Activated CD4-positive, alpha-beta memory T cell treated with anti-CD3 and anti-CD28 coated beads for 36 hours (primary cell): ENCODE measurements around the gene EHD1. TPM values are rescaled to one million over a fixed set of nuclear protein-coding genes. Genes with fewer than 3 reads are reported as not detected.
"Not testable (repeated sequence)": the region's sequence is repeated elsewhere in the genome, so short reads cannot be mapped to it uniquely, and the experiment has no call there.

Source experiments
- CTCF ChIA-PET: fragments of 350-600 bp; sonication (Branson Sonifier 250); formaldehyde crosslinking; loops from one replicate; lab custom pipeline; 2021; ENCODE audit warnings: antibody characterized with exemption, inconsistent platforms; lab: Charles Lee
- POLR2A ChIA-PET: fragments of 350-600 bp; sonication (Branson Sonifier 250); formaldehyde crosslinking; loops from one replicate; lab custom pipeline; 2021; ENCODE audit warnings: antibody characterized with exemption; lab: Charles Lee
- DNase-seq: peaks from one replicate; pipeline ENCODE4 v3.0.0-alpha.2; 2020
- H3K27ac Mint-ChIP-seq: one replicate; pipeline ENCODE4 v1.8.0; 2021; ENCODE audit warnings: mixed read lengths
- H3K27me3 Mint-ChIP-seq: one replicate; pipeline ENCODE4 v1.8.0; 2021; ENCODE audit warnings: mixed read lengths
- H3K36me3 Mint-ChIP-seq: one replicate; pipeline ENCODE4 v1.8.0; 2021; ENCODE audit warnings: mixed read lengths
- H3K4me1 Mint-ChIP-seq: one replicate; pipeline ENCODE4 v1.8.0; 2021; ENCODE audit warnings: low read depth, mixed read lengths
- H3K4me3 Mint-ChIP-seq: one replicate; pipeline ENCODE4 v1.8.0; 2021; ENCODE audit warnings: mild to moderate bottlenecking, mixed read lengths
- H3K9me3 Mint-ChIP-seq: one replicate; pipeline ENCODE4 v1.8.0; 2021; ENCODE audit warnings: mixed read lengths
- intact Hi-C: fragments of 100-400 bp; cut with micrococcal nuclease; formaldehyde crosslinking; loops from one replicate; pipeline ENCODE4 v1.15.1; 2023
- total RNA-seq, 2 experiments: library from RNA; stranded (reverse); gene quantifications; one replicate each; pipeline ENCODE4 v1.2.3, GENCODE V29; 2021

EHD1 gene
- total RNA-seq, 2 experiments from 2014 or later, result 103 to 113 TPM

DNA sequence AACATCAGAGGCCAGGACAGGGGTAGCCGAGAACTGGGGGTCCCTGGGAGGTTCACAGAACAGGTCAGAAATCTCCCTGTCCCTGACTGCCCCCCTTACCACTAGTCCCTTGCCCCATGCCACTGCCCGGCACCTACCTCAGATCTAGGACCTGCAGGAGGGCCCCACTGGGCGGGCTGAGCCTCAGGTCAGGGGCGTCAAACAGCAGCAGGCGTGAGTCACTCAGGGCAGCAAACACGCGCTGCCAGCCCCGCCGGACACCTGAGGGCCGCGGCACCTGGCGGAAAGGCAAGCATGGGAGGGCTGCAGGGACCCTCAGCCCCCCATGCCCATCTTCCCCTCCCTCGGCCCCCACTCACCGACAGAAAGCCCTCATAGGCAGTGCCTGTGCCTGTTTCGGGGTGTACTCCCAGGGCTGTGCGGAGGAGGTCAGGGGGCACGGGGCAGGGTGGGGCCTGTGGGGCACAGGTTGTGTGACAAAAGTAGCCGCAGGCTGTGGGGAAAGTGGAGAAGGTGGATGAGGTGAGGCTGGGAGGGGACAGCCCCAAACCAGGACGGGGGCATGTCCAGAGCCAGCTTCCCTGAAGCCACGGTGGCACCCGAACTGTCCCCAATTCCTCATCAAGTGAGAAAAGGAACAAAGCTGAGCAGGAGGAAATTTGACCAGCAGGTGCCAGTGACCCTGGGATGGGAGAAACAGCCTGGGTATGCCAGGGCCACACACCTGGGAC is 45.8 kb downstream of the EHD1 start:
- ChIA-PET POLR2A (no interaction called here), CTCF (no interaction called here)
- no peak for DNase-seq
- Mint-ChIP-seq H3K27me3 (no peaks in the 10 kb centered on the region), H3K36me3 (no peaks in the 10 kb centered on the region), H3K9me3 (no peaks in the 10 kb centered on the region), H3K4me1 (no peaks in the 10 kb centered on the region), H3K27ac (no peak overlapping the region), H3K4me3 (no peak overlapping the region)
- intact Hi-C loops, result no loop called here

DNA sequence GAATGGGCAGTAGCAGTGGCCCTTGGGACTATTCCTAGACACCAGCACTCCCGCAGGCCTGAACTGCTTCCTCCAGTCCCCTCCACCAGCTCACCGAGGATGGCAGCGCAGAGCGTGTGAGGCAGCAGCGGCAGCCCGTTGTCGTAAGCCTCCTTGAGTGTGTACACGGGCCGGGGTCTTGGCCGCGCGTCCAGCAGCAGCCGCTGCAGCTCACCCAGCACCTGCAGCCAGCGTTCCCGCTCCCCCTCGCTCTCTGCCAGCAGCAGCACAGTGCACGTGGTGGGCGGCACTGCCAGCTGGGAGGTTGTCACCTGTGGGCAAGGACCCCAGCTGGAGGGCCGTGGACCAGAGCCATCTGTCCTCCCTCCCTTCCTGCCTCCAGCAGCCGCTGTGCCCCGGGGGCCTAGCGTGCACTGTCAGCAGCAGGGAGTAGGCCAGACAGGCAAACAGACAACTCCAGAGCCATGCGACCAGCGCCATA is 47.0 kb downstream of the EHD1 start:
- no peaks in the 10 kb centered on the region for H3K9me3 Mint-ChIP-seq
- H3K4me1 Mint-ChIP-seq, result no peaks in the 10 kb centered on the region
- H3K36me3 Mint-ChIP-seq, result no peaks in the 10 kb centered on the region
- intact Hi-C loops, result no loop called here
- CTCF ChIA-PET, result no interaction called here
- no peak overlapping the region for H3K27ac Mint-ChIP-seq
- H3K4me3 Mint-ChIP-seq, result no peak overlapping the region
- POLR2A ChIA-PET, result no interaction called here
- no peak for DNase-seq
- H3K27me3 Mint-ChIP-seq, result no peaks in the 10 kb centered on the region

DNA sequence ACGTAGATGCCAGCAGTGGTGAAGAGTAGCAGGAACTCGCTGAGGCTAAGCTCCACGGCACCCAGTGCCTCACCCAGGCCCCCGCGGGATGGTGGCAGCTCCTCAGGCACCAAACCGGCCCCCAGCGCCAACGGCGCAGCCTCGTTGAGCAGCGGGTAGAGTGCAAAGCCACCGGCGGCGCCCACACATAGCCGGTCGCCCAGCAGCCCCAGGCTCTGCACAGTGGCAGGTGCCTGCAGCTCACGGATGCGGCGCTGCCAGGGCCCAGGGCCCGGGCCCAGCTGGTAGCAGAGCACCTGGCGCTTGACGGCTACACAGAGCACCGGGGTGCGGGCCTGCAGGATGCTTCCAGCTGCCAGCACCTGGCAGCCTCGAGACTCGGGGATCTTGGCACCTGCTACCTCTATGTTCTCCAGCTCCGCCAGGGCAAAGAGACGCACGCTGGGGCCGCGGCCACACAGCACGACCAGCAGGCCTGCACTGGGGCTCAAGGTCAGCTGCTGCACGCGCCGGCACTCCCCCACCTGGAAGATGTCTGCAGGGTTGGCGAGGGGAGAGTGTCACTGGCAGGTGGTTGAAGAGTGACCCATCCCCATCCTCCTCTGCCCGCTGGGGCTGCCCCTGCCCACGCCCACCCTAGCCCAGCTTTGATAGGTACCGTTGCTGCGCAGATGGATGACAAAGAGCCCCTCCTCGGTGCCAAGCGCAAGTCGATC is 48.7 kb downstream of the EHD1 start:
- no peak for DNase-seq
- no peaks in the 10 kb centered on the region for H3K4me1 Mint-ChIP-seq
- H3K9me3 Mint-ChIP-seq, result no peaks in the 10 kb centered on the region
- no peaks in the 10 kb centered on the region for H3K36me3 Mint-ChIP-seq
- no peak overlapping the region for H3K4me3 Mint-ChIP-seq
- POLR2A ChIA-PET, result no interaction called here
- intact Hi-C loops, result no loop called here
- H3K27ac Mint-ChIP-seq, result no peak overlapping the region
- no peaks in the 10 kb centered on the region for H3K27me3 Mint-ChIP-seq
- CTCF ChIA-PET, result no interaction called here

DNA sequence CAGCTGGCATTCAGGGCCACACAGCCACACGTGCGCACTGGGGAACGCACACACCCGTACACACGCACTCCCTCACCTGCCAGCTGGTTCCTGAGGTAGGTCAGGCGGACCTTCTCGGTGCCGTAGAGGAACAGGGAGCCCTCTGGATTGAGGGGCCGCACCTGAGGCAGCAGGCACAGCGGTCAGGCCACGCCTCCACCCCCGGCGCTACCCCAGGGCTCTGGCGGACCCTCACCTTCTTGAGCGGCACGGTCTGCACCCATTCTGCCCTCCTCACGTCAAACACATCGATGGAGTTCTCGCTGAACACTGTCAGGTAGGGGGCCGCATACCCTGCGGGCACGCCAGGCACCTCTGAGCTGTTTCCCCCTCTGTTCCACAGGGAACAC is 51.0 kb downstream of the EHD1 start:
- ChIA-PET CTCF (no interaction called here), POLR2A (no interaction called here)
- intact Hi-C loops, result no loop called here
- no peak for DNase-seq
- Mint-ChIP-seq H3K36me3 (no peaks in the 10 kb centered on the region), H3K9me3 (no peaks in the 10 kb centered on the region), H3K4me1 (no peaks in the 10 kb centered on the region), H3K4me3 (no peak overlapping the region), H3K27ac (no peak overlapping the region), H3K27me3 (no peaks in the 10 kb centered on the region)

- Mint-ChIP-seq H3K27me3 (no peaks in the 10 kb centered on the region), H3K36me3 (no peaks in the 10 kb centered on the region), H3K4me3 (no peak overlapping the region), H3K27ac (no peak overlapping the region), H3K9me3 (no peaks in the 10 kb centered on the region), H3K4me1 (no peaks in the 10 kb centered on the region)
- ChIA-PET POLR2A (no interaction called here), CTCF (no interaction called here)
- DNase-seq, result no peak
- intact Hi-C loops, result no loop called here
Observed at GRCh38 chr11:64826578-64827450, 51.6 kb downstream of the EHD1 start.

DNA sequence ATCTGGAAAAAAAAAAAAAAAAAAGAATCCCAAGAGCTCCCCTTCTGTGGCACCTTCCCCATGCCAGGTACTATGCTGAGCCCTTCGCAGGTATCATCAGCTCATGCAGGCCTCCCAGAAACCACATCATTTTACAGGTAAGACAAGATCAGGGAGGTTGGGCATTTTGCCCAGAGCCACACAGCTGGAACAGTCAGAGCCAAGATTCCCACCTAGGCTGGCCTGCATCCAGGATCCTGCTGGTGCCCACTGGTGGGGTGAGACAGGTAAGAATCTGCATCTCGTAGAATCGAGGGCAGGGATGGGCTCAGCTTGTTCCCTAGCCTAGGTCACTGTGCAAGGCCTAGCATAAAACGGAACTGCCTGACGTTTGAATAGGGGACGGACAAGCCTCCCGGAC is 52.4 kb downstream of the EHD1 start:
- no peaks in the 10 kb centered on the region for H3K36me3 Mint-ChIP-seq
- intact Hi-C loops, result no loop called here
- POLR2A ChIA-PET, result no interaction called here

DNA sequence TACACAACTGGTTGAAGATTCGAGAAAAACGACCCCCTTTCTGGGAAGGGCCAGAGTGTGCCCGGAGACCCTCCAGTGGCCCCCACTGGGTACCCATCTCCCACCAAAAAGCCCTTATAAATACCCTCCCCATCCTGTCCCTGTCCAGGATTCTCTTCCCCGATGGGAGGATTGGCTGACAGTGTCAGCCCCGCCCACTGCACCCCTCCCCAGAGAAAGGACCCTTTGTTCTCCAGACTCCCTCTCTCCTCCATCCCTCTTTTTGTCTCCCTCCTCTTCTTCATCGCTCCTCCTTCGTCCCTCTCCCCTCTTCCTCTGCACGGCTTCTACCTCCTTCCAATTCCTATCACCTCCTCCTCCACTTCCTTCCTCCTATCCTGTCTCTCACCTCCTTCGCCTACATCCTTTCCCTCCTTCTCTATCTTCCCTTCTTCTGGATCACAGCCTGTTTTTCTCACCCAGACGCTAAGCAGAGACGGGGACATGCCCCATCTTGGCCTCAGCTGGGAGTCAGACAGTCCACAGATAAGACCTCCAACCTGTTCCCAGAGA is 54.8 kb downstream of the EHD1 start:
- H3K4me1 Mint-ChIP-seq, result no peaks in the 10 kb centered on the region
- no peaks in the 10 kb centered on the region for H3K27me3 Mint-ChIP-seq
- ChIA-PET POLR2A (no interaction called here), CTCF (no interaction called here)
- H3K27ac Mint-ChIP-seq, result no peak overlapping the region
- H3K36me3 Mint-ChIP-seq, result no peaks in the 10 kb centered on the region
- H3K9me3 Mint-ChIP-seq, result no peaks in the 10 kb centered on the region
- no peak overlapping the region for H3K4me3 Mint-ChIP-seq
- DNase-seq, result no peak
- intact Hi-C loops, result no loop called here

More for the DNA sequence above, 52.4 kb downstream of the EHD1 start:
- Mint-ChIP-seq H3K4me3 (no peak overlapping the region), H3K9me3 (no peaks in the 10 kb centered on the region), H3K4me1 (no peaks in the 10 kb centered on the region), H3K27ac (no peak overlapping the region), H3K27me3 (no peaks in the 10 kb centered on the region)
- DNase-seq, result no peak
- CTCF ChIA-PET, result interaction anchor here (0.7 kb wide), 1 partner anchor 25 kb away, joined by 3 read pairs; no protein-coding TSS in a partner anchor

DNA sequence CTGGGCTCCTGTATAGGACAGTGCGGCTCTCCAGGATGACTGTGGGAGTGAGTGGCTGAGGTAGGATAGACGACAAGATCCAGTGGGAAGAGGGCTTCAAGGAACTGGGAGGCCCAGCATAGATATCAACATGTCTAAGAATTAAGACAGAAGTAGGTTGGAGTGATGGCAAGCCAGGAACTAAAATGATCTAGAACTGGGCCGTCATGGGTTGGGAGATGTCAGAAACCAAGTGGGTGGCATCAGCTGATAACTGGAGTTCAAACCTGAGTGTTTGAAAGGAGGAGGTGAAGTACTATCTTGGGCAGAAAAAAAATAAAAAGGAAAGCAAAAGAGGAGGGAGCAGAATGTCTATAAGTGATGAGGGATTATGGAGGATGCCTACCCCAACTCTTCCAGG is 60.9 kb downstream of the EHD1 start:
- no peak overlapping the region for H3K4me3 Mint-ChIP-seq
- no peaks in the 10 kb centered on the region for H3K27me3 Mint-ChIP-seq
- intact Hi-C loops, result no loop called here
- CTCF ChIA-PET, result interaction anchor here (1.7 kb wide), 1 partner anchor 26 kb away, joined by 4 read pairs; no protein-coding TSS in a partner anchor
- POLR2A ChIA-PET, result no interaction called here
- DNase-seq, result no peak
- no peaks in the 10 kb centered on the region for H3K9me3 Mint-ChIP-seq
- H3K4me1 Mint-ChIP-seq, result no peaks in the 10 kb centered on the region
- H3K36me3 Mint-ChIP-seq, result no peaks in the 10 kb centered on the region
- H3K27ac Mint-ChIP-seq, result no peak overlapping the region

DNA sequence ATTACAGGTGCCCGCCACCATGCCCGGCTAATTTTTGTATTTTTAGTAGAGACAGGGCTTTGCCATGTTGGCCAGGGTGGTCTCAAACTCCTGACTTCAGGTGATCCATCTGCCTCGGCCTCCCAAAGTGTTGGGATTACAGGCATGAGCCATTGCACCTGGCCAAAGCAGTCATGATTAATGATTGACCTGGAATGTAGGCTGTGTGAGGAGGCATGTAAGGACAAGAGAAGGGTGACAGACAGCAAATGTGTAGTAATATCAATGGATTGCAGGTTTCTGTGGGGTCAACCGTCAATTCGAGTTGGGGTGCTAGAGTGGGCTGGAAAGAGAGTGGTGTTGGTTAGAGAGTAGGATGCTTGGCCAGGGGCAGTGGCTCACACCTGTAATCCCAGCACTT is 63.0 kb downstream of the EHD1 start:
- H3K36me3 Mint-ChIP-seq, H3K27ac Mint-ChIP-seq, intact Hi-C loops, H3K9me3 Mint-ChIP-seq, H3K4me1 Mint-ChIP-seq, CTCF ChIA-PET, DNase-seq, H3K4me3 Mint-ChIP-seq, H3K27me3 Mint-ChIP-seq, POLR2A ChIA-PET: not testable (repeated sequence)

DNA sequence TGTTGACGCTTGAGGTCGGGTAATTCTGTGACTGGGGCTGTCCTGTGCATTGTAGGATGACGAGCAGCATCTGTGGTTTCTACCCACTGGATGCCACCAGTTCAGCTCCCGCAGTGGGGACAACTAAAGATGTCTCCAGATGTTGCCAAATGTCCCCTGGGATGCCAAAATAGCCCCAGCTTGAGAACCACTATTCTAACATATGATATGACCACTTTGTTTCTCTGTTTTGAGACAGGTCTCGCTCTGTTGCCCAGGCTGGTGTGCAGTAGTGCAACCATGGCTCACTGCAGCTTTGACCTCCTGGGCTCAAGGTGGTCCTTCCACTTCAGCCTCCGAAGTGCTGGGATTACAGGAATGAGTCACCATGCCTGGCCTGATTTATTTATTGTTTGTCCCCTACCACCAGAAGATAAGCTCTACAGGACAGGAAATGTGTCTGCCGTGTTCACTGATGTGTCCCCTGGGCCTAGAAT is 63.7 kb downstream of the EHD1 start:
- no peaks in the 10 kb centered on the region for H3K36me3 Mint-ChIP-seq
- no peak overlapping the region for H3K27ac Mint-ChIP-seq
- CTCF ChIA-PET, result no interaction called here
- no peak overlapping the region for H3K4me3 Mint-ChIP-seq
- no peaks in the 10 kb centered on the region for H3K9me3 Mint-ChIP-seq
- no peak for DNase-seq
- H3K27me3 Mint-ChIP-seq, result no peaks in the 10 kb centered on the region
- H3K4me1 Mint-ChIP-seq, result peaks cover 8% of the 10 kb centered on the region
- POLR2A ChIA-PET, result no interaction called here
- intact Hi-C loops, result no loop called here

DNA sequence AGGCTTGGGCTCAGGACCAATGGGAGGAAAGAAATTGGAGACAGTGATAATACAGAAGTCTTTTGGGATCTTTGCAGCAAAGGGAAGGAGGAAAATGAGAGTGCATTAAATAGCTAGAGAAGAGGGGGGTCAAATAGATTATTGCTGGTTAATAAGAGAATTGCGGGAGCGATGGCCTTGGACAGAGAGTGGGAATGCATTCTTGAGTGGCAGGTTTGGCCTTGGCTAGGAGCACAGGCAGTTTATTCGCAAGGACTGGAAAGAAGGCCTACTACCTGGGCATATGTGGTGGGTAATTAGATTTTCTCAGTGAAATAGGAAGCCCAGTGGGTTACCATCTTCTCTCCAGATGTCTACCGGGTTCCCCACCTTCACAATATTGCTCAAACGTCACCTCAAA is 64.6 kb downstream of the EHD1 start:
- Mint-ChIP-seq H3K36me3 (no peaks in the 10 kb centered on the region), H3K27ac (no peak overlapping the region)
- CTCF ChIA-PET, result interaction anchor here (1.6 kb wide), 1 partner anchor 30 kb away, joined by 7 read pairs; the partner anchor contains the start of gene CDC42BPG

More for the DNA sequence above, 64.6 kb downstream of the EHD1 start:
- Mint-ChIP-seq H3K4me3 (no peak overlapping the region), H3K9me3 (no peaks in the 10 kb centered on the region), H3K27me3 (no peaks in the 10 kb centered on the region), H3K4me1 (peaks cover 15% of the 10 kb centered on the region)
- POLR2A ChIA-PET, result no interaction called here
- no peak for DNase-seq
- intact Hi-C loops, result no loop called here
